ENCODE results near the gene CDPF1. TPM values are rescaled to one million over a fixed set of nuclear protein-coding genes. Genes with fewer than 3 reads are reported as not detected.

Gene CDPF1
- total RNA-seq, 2 donors from 2014 or later: 8.2 to 10.7 TPM

DNA sequence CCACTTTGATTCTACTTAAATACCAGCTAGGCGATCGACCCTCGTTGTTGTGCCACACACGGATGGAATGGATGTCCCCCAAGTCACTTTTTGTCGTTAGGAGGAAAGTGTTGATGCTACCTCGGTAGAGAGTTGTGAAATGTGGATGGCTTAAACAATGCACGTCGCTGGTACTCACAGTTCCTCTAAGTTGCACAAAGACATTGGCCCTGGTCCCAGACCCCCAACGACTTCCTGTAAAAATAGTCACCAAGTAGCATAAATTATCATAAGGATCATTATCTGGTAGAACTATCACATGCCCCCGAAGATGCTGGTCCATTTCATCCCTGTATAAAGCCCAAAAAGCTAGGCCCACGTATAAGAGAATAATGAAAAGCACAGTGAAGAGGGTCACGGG is 9.3 kb upstream of the CDPF1 start:
- Mint-ChIP-seq H3K4me1 (ENCODE audit: low read depth in 2 of 2) (peaks cover 17 to 19% of the 10 kb centered on the region in 2 donors), H3K4me3 (no peak overlapping the region), H3K9me3 (no peaks in the 10 kb centered on the region), H3K27me3 (peaks cover 0 to 3% of the 10 kb centered on the region in 2 donors), H3K27ac (no peak overlapping the region), H3K36me3 (no peaks in the 10 kb centered on the region)
- DNase-seq (ENCODE audit: low spot score): no peak
- ATAC-seq: no peak

DNA sequence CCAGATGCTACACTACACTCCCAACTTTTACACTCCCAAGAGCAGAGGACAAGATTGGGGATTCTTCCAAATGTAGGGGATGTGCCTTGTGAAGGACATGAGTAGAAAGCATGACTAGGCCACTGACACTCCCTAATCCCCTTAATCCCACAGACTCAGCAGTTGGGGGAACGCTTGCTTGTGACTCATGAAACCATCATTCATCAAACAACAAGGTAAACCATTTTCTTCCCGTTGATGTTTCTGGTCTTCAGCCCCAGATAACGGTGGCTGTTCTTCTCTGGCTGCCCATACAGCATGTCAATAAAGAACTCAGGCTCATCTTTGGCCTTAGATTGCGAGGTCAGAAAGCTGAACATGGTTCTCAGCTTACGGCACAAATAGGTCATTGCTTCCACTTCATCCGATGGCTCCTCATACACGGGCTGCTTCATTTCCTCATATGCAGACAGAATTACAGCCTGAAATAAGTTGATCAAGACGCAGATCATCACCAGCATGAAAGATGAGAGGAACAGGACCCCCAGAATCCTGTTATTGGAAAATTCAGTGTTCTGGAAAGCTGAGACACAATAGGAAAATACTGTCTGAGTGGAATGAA is 6.4 kb upstream of the CDPF1 start:
- no peaks in the 10 kb centered on the region for H3K36me3 Mint-ChIP-seq
- H3K4me1 Mint-ChIP-seq (ENCODE audit: low read depth in 2 of 2): peaks cover 12% of the 10 kb centered on the region in 2 donors
- peaks cover 0 to 3% of the 10 kb centered on the region in 2 donors for H3K27me3 Mint-ChIP-seq
- DNase-seq (ENCODE audit: low spot score): no peak
- no peak overlapping the region for H3K27ac Mint-ChIP-seq
- ATAC-seq: no peak
- H3K9me3 Mint-ChIP-seq: no peaks in the 10 kb centered on the region
- H3K4me3 Mint-ChIP-seq: no peak overlapping the region

DNA sequence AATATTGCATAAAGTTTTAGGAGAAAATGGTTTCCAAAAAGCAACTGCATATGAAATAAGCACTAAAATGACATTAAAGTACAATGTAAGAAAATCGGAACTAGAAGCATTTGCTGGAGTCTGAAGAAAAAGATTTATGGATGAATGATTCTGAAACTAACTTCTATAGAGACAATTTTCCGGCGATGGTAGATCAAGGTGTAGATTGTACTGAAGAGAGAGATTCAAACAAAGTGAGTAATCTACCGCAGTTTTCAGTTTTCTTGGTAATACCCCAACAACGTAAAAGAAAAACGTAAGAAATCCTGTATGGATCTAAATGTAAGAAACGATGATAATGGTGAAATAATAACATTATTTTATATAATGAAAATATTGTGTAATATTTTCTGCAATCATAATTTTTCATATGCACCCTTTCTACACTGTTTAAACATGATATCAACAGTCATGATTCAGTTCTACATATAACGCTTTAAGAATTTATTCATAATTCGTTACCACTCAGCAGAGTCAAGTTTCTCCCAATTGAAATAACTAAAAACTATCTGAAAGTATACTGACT is 1.8 kb upstream of the CDPF1 start:
- ATAC-seq (no peak), DNase-seq (ENCODE audit: low spot score) (no peak)
- H3K27ac Mint-ChIP-seq: peak overlapping the region; percentile 84 to 91
- no peaks in the 10 kb centered on the region for H3K36me3 Mint-ChIP-seq
- peaks cover 23 to 24% of the 10 kb centered on the region in 2 donors for H3K4me1 Mint-ChIP-seq (ENCODE audit: low read depth in 2 of 2)
- H3K9me3 Mint-ChIP-seq: no peaks in the 10 kb centered on the region
- H3K4me3 Mint-ChIP-seq: peak overlapping the region; percentile 89
- H3K27me3 Mint-ChIP-seq: no peaks in the 10 kb centered on the region

DNA sequence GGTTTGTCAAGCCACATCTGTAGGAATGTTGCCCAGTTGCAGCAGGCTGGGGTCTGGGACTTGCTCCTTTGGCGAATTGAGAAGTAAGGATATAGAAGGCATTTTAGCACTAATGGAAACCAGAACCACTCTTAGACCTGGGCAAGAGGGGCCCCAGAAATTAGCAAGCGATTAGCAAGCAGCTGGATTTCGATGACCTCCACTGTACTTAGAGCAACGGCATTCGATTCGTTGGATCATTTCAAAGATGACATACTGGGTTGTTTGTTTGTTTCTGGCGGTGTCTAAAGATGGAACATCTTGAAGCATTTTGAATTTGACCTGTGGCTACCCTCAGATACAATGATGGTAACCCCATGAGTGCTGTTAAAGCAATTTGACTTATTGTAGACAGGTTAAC is 1.2 kb upstream of the CDPF1 start:
- Mint-ChIP-seq H3K9me3 (no peaks in the 10 kb centered on the region), H3K4me1 (ENCODE audit: low read depth in 2 of 2) (peaks cover 24 to 27% of the 10 kb centered on the region in 2 donors), H3K36me3 (no peaks in the 10 kb centered on the region), H3K27me3 (no peaks in the 10 kb centered on the region), H3K4me3 (peak overlapping the region; percentile 89), H3K27ac (peak overlapping the region; percentile 84 to 91)
- ATAC-seq (no peak), DNase-seq (ENCODE audit: low spot score) (no peak)

DNA sequence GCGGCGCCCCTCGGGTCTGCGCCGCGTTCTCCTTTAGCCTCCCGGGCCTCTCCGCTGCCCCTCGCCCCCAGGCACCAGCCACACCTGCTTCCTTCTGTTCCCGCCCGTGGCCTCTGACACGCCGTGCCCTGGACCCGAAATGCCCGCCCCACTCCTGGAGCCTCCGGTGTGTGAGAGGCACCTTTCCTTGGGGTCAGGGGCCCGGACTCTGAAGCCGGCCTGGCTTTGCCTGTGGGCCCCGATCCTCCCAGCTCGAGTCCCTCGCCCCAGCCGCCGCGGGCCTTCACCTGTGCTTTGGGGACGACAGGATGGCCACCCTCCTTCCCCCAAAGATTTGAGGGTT is 661 bp upstream of the CDPF1 start:
- Mint-ChIP-seq H3K27me3 (no peaks in the 10 kb centered on the region), H3K9me3 (no peaks in the 10 kb centered on the region), H3K27ac (peak overlapping the region; percentile 84 to 91), H3K4me1 (ENCODE audit: low read depth in 2 of 2) (peaks cover 24 to 27% of the 10 kb centered on the region in 2 donors), H3K36me3 (no peaks in the 10 kb centered on the region), H3K4me3 (peak overlapping the region; percentile 89)
- DNase-seq (ENCODE audit: low spot score) (no peak), ATAC-seq (peak in 1 of 2 donors; percentile 4)

DNA sequence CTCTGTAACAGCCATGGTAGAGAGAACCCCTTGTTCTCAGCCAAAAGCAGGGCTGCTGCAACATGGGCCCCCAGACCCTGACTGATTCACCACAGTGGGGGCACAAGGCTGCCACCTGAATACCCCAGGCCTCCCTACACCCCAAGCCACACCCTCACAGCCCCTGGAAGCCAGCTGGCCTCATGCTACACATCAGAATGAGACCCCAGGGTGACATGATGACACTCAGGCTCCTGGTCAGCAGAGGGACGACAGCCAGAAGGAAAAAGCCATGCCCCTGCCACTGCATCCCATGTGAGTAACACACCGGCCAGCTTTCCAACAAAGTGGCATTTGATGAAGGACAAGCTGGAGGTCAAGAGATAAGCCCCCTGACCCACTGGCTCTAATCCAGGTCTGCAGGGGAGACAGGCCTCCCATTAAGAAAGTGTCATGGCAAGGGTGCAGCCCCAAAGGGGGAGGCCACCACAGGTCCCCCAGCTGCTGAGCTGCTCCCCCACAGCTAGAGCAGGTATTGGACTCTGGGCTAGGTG is 2.6 kb downstream of the CDPF1 start:
- Mint-ChIP-seq H3K9me3 (no peaks in the 10 kb centered on the region), H3K27me3 (no peaks in the 10 kb centered on the region), H3K4me1 (ENCODE audit: low read depth in 2 of 2) (peaks cover 16 to 20% of the 10 kb centered on the region in 2 donors), H3K36me3 (no peaks in the 10 kb centered on the region), H3K4me3 (no peak overlapping the region), H3K27ac (no peak overlapping the region)
- no peak for ATAC-seq
- DNase-seq (ENCODE audit: low spot score): no peak

DNA sequence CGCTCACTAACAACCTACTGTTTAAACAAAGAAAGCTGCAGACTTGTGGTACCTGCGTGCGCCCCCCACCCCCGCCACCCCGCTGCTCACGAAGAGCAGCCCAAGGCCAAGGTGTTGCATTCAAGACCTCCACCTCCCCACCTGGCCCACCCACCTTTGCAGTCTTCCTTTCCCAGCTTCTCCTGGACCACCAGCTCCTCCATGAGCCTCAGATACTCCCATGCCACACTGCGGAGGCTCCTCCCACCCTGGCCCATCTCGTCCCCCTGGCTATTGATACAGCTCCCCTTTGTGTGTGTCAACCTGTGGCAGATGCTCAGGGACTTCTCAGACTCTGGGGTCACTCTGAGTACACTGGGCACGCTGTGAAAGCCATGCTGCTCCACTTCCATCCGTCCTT is 3.9 kb downstream of the CDPF1 start:
- H3K4me1 Mint-ChIP-seq (ENCODE audit: low read depth in 2 of 2): peaks cover 9 to 13% of the 10 kb centered on the region in 2 donors
- no peaks in the 10 kb centered on the region for H3K27me3 Mint-ChIP-seq
- ATAC-seq: no peak

DNA sequence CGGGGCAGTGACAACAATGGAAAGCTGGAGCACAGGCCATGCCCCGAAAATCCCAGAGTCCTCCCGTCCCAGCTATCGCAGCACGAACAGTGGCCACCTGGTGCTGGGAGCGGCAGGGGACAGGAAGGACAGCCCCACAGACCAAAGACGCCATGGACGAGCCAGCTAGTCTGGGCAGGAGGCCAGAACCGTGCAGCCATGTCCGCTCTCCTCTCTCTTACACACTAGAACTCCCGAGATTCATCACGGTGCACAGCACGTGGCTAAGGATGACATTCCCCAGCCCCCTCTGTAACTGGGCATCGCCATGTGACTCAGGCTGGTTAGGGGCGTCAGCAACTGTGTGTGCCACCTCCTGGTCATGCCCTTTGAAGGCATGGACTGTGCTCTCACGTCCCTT is 4.6 kb downstream of the CDPF1 start:
- DNase-seq (ENCODE audit: low spot score): no peak
- no peaks in the 10 kb centered on the region for H3K36me3 Mint-ChIP-seq
- no peak overlapping the region for H3K27ac Mint-ChIP-seq
- H3K9me3 Mint-ChIP-seq: no peaks in the 10 kb centered on the region
- H3K4me3 Mint-ChIP-seq: no peak overlapping the region
- ATAC-seq: no peak
- peaks cover 4 to 9% of the 10 kb centered on the region in 2 donors for H3K4me1 Mint-ChIP-seq (ENCODE audit: low read depth in 2 of 2)
- H3K27me3 Mint-ChIP-seq: no peaks in the 10 kb centered on the region

More for the DNA sequence above, 3.9 kb downstream of the CDPF1 start:
- H3K9me3 Mint-ChIP-seq: no peaks in the 10 kb centered on the region
- H3K4me3 Mint-ChIP-seq: no peak overlapping the region
- H3K27ac Mint-ChIP-seq: no peak overlapping the region
- DNase-seq (ENCODE audit: low spot score): no peak
- H3K36me3 Mint-ChIP-seq: no peaks in the 10 kb centered on the region

DNA sequence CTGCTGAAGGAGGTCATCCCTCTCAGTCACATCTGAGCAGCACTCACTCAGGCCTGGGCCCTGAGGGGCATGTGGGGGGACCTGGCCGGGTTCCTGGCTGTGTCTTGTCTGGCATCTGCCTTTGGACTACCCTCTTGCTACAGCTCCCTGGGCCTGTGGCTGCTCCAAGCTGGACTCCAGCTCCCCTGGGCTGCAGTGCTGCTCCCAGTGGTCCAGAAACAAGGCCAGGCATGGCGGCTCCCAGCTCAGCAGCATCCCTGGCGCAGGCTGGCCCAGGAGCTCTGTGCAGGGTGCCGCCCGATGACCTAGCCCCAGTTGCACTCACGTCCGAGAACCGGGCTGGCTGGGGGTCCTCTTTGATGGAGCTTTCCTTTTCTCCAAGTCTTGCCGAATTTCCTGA is 5.3 kb downstream of the CDPF1 start:
- Mint-ChIP-seq H3K27me3 (no peaks in the 10 kb centered on the region), H3K4me1 (ENCODE audit: low read depth in 2 of 2) (peaks cover 6 to 14% of the 10 kb centered on the region in 2 donors), H3K9me3 (no peaks in the 10 kb centered on the region), H3K36me3 (no peaks in the 10 kb centered on the region), H3K4me3 (no peak overlapping the region), H3K27ac (no peak overlapping the region)
- DNase-seq (ENCODE audit: low spot score): no peak
- no peak for ATAC-seq

DNA sequence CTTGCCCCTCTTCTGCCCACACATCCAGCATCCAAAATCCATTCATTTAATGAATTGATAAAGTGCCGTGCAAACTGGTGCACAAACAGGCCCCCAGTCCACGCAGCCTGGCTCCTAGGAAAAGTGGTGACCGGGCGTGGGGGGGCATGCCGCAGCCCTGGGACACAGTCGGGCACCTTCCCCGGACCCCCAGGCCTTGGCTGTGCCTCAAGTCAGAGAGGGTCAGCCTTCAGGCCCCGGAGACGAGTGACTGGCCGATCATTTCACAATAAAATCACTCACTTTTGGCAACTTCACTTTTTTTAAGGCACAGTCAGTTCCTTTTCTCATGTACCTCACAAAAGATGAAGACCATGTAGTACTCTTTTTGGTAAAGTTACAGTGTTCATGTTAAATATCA is 8.0 kb downstream of the CDPF1 start:
- ATAC-seq: no peak
- Mint-ChIP-seq H3K27ac (no peak overlapping the region), H3K27me3 (no peaks in the 10 kb centered on the region), H3K9me3 (no peaks in the 10 kb centered on the region), H3K4me3 (no peak overlapping the region), H3K36me3 (no peaks in the 10 kb centered on the region), H3K4me1 (ENCODE audit: low read depth in 2 of 2) (peaks cover 6 to 23% of the 10 kb centered on the region in 2 donors)
- DNase-seq (ENCODE audit: low spot score): no peak

DNA sequence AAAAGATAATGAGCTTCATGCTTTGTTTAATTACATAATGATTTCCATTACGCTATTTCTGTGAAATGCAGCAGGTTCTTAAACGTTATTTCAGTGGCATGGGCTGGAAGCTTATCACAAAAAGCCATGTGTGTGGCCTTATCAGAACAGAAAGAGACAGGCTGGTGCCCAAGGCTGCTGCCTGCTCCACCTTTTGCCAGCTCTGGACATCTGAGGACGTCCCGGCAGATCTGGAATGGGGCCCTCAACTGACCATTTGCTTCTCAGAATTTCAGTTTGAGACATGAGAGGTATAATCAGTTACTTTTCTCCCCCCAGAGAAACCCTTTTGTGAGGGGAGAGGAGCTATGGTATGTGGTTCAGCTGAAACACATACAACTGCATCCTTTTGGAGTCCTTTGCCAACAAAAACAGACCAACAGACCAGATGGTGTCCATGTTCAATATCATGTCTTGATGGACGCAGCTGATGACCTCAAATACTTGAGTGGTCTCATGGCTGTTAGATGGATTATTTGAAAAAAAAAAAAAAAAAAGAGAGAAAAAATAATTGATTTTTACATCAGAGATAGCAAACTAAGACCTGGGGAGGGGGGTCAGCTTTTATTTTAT is 8.6 kb downstream of the CDPF1 start:
- no peaks in the 10 kb centered on the region for H3K27me3 Mint-ChIP-seq
- no peaks in the 10 kb centered on the region for H3K9me3 Mint-ChIP-seq
- H3K4me3 Mint-ChIP-seq: no peak overlapping the region
- H3K27ac Mint-ChIP-seq: no peak overlapping the region
- DNase-seq (ENCODE audit: low spot score) (no peak), ATAC-seq (no peak)
- H3K4me1 Mint-ChIP-seq (ENCODE audit: low read depth in 2 of 2): peaks cover 6 to 22% of the 10 kb centered on the region in 2 donors
- no peaks in the 10 kb centered on the region for H3K36me3 Mint-ChIP-seq

DNA sequence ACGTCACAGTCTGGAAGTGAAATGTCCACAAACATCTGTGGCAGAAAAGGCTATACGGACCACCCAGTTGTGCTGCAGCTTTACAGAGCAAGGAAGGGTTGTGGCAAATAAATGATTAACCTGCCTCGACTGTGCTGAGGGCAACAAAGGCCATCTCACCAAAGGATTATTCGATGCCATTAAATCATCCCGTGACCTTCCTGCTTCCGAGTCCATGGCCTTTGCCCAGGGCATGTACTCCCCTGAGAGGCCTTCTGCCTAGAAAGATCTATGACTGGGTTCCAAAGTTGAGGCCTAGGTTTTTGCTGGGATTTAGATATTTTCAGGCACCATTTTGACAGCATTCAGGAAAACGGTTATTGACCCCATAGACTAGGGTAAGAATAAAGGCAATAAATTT is 9.2 kb downstream of the CDPF1 start:
- Mint-ChIP-seq H3K4me1 (ENCODE audit: low read depth in 2 of 2) (peaks cover 6 to 19% of the 10 kb centered on the region in 2 donors), H3K36me3 (no peaks in the 10 kb centered on the region), H3K27ac (no peak overlapping the region), H3K9me3 (no peaks in the 10 kb centered on the region), H3K27me3 (no peaks in the 10 kb centered on the region), H3K4me3 (no peak overlapping the region)
- DNase-seq (ENCODE audit: low spot score): no peak
- ATAC-seq: no peak

DNA sequence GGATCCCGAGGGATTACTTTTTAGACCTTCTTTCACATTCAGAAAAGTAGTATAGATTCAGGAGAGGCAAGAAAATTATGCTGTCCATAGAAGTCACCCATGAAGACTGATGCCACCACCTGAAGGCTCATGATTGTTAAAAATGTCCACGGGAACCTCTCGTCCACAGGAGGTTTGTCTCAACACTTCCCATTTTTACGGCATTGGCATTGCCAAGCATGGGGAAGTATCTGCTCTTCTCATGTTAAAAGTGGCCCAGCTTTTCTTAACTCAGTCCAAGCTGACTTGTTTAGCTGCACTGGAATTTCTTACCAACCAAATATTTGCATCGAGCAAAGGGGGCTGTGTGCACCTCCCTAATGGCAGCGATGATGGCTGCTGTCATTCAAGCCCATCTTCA is 9.6 kb downstream of the CDPF1 start:
- Mint-ChIP-seq H3K4me3 (no peak overlapping the region), H3K9me3 (no peaks in the 10 kb centered on the region), H3K27ac (no peak overlapping the region), H3K36me3 (no peaks in the 10 kb centered on the region), H3K4me1 (ENCODE audit: low read depth in 2 of 2) (peaks cover 6 to 19% of the 10 kb centered on the region in 2 donors), H3K27me3 (no peaks in the 10 kb centered on the region)
- DNase-seq (ENCODE audit: low spot score) (no peak), ATAC-seq (no peak)

DNA sequence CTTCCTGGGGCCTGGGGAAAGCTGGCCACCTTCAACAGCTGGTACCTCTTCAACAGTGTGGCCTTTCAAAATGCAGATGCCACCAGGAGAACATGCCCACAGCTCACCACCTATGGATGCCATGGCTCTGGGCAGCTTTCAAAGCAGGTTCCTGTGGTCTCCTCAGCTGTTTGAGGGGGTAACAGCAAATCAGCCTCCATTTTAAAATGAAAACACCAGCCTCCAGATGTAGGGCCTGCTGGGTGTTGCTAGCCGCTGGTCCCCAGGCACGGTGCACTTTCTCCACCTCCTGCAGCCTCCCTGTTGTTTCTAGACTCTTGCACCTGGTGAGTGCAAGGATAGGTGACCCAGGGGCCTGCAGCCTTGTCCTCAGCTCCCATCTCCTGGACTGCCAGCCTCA is 10.0 kb downstream of the CDPF1 start:
- Mint-ChIP-seq H3K4me1 (ENCODE audit: low read depth in 2 of 2) (peaks cover 6 to 21% of the 10 kb centered on the region in 2 donors), H3K36me3 (no peaks in the 10 kb centered on the region), H3K4me3 (peak overlapping the region; percentile 2), H3K27me3 (no peaks in the 10 kb centered on the region), H3K9me3 (no peaks in the 10 kb centered on the region), H3K27ac (peak overlapping the region in 1 of 2 donors; percentile 28)
- ATAC-seq: no peak
- no peak for DNase-seq (ENCODE audit: low spot score)
